Hepatocyte (in vitro differentiated cells): Measurements from ENCODE around the gene ATG4B.

Source experiments
- EZH2 ChIP-seq: fragments of 200-600 bp; sonication (generic); IDR thresholded peaks from 2 replicates; pipeline ENCODE4 v1.6.1; 2016; ENCODE audit warnings: antibody characterized with exemption, mild to moderate bottlenecking, borderline replicate concordance
- EZH2phosphoT487 ChIP-seq: fragments of 200-600 bp; sonication (generic); IDR thresholded peaks from one replicate; pipeline ENCODE4 v1.6.1; 2018; ENCODE audit warnings: antibody characterized with exemption, mild to moderate bottlenecking, low read depth, moderate library complexity; ENCODE audit not compliant: unreplicated experiment, severe bottlenecking
- TF ChIP-seq, protein P1 (sequence below): fragments of 200-600 bp; sonication (generic); IDR thresholded peaks from 2 replicates; pipeline ENCODE4 v1.5.1; 2016; ENCODE audit warnings: antibody characterized with exemption, mild to moderate bottlenecking; ENCODE audit not compliant: poor library complexity

- TF ChIP-seq, protein P1, sequence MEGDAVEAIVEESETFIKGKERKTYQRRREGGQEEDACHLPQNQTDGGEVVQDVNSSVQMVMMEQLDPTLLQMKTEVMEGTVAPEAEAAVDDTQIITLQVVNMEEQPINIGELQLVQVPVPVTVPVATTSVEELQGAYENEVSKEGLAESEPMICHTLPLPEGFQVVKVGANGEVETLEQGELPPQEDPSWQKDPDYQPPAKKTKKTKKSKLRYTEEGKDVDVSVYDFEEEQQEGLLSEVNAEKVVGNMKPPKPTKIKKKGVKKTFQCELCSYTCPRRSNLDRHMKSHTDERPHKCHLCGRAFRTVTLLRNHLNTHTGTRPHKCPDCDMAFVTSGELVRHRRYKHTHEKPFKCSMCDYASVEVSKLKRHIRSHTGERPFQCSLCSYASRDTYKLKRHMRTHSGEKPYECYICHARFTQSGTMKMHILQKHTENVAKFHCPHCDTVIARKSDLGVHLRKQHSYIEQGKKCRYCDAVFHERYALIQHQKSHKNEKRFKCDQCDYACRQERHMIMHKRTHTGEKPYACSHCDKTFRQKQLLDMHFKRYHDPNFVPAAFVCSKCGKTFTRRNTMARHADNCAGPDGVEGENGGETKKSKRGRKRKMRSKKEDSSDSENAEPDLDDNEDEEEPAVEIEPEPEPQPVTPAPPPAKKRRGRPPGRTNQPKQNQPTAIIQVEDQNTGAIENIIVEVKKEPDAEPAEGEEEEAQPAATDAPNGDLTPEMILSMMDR = no peak
- no peak for TF ChIP-seq EZH2phosphoT487
- TF ChIP-seq EZH2 = no peak
Observed at GRCh38 chr2:241629762-241630435, 7.6 kb upstream of the ATG4B start.
